HG02884 (cell line): ENCODE results near the gene NTRK3.
"Not testable (repeated sequence)": the region's sequence is repeated elsewhere in the genome, so short reads cannot be mapped to it uniquely, and the experiment has no call there.

Source experiments
- ATAC-seq: cut with Tn5 transposase; IDR thresholded peaks from one replicate; pipeline ENCODE4 v1.9.1; 2021; ENCODE audit warnings: mild to moderate bottlenecking, moderate library complexity; ENCODE audit not compliant: unreplicated experiment

Gene NTRK3

DNA sequence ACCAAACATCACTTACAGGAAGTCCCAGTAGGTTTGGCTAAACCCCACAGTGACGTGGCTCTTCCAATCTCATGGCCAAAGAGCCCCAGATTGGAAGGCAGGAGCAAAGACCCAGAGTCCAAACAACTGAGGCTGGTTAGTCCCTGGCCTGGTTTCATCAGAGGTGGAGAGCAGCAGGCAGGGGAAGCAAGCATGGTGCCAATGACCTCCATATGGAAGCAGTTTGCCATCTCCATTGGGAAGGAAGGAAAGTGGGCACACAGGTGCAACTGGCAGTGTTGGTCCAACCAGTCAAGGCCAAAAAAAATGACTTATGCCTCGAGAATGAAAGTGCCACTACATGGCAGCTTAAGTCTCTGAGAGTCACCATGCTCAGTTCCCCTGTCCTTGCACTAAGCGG, 175.9 kb downstream of the NTRK3 start:
- no peak for ATAC-seq

DNA sequence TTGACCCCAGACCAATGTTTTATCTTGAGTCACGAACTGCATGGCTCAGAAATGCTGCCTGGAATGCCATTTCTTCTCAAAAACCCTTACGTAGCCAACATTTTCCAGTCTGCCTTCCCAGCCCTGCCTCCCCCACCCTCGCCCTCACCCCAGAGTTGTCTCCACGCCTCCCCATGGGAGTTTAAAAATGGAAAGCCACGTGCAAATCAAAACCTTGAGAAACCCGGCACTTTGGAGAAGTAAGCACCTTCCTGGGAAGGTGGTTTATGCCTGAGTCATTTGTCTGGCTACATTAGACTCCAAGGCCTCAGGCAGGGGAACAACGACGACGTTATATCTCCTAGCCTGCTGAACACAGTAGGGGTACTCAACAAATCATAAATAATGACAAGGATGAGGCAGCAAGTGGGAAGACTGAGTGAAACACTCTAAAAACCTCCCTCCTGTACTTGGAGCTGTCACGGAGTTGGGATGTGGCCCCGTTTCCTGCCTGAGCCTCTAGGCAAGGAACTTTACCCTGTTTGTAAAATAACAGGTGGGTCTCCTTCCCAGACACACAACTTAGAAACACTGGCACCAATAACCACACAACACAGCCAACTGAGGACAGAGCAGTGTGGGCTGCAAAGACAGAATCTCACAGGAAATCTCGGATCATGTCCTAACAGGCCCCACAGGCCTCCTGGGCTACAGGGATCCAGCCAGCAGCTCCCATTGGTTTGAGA, 179.1 kb downstream of the NTRK3 start:
- no peak for ATAC-seq

DNA sequence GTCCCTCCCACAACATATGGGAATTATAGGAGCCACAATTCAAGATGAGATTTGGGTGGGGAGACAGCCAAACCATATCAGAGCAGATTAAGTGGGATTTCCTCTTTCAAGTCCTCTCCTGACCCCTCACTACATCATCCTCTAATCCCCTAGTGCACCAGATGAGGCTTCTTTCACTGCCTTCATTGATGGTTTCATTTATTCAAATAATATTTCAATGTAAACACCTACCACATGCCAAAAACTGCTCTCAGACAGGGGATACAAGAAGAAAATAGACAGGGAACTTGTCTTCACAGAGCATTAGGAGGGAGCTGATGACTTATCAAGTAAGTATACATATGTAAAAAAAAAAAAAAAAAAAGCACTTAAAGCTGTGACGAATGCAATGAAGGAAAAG, 180.2 kb downstream of the NTRK3 start:
- ATAC-seq = no peak

DNA sequence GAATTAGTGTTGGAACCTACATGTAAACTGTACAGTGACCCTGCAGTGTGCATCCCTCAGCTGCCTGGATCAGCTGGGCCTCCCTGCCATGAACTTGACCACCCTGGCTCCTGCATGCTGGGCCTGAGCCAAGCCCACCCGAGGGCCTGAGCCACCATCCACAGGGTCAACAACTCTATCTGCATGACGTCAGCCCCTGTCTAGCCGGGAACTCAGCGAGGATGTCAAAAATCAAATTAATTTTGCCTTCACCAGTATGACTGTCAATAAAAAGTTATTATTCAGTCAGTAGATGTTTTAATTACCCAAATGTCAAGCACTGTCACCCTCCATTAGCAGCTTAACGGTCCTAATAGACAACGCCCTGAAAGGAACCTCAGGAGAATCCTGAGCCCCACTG, 181.4 kb downstream of the NTRK3 start:
- ATAC-seq = no peak

DNA sequence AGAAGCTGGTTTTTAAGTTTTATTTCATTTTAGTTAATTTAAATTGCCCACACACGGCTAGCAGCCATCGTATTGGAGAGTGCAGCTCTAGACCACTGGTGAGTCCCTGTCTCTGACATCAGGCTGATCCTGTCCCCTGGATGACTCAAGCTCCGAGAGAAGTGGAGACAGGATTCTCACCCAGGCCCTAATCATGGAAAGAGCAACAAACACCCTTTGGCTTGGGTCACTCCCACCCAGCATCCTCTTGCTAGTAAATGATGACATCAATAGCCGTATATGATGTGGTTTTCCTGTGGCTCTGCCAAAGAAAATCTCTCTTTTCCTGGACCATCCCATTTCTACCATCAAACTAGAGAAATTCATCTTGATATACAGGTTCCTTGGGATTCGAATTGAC, 182.2 kb downstream of the NTRK3 start:
- ATAC-seq = no peak

DNA sequence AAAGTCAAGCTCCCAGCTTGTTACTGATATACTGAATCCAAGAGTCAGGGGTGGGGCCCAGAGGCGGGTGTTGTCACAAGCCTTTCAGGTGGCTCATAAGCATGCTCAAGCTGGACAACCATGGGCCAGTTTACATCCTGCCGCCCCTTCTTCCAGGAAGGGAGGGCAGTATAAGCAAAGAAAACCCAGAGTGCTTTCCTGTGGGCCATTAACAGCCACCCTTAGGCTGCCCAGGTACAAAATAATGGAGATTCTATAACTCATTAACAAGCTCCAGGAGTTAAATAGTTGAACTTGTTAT, 183.2 kb downstream of the NTRK3 start:
- no peak for ATAC-seq

DNA sequence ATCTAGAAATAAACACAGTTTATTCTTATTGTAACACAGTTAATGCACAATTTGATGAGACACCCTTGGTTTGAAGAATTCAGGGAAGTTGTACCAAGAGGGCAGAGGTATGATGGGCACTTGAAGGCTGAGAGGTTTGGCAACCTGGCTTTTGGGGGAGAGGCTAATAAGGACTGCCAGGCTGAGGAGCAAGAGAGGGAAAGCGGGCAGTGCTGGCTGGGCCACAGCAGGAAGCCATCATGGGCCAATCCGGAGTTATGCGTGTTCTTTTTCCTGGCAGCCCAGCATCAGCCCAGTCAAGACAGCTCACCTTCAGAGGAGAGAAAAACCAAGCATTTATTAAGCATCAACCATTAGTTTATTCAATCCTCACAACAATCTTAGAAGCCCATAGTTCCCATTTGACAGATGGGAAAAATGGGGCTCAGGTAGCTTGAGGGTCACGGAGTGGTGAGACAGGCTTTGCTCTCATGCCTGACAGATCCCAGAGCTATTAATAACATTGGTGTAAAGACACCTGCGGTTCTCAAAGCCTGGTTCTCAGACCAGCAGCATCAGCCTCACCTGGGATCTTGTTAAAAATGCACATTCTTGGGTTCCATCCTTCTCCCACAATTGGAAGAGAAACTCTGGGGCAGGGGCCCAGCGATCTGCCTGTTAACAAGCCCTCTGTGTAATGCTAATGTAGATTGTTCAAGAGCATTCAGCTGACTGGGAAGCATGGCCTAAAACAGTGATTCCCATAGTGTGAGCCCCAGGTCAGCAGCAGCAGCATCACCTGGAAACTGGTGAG, 183.7 kb downstream of the NTRK3 start:
- no peak for ATAC-seq

DNA sequence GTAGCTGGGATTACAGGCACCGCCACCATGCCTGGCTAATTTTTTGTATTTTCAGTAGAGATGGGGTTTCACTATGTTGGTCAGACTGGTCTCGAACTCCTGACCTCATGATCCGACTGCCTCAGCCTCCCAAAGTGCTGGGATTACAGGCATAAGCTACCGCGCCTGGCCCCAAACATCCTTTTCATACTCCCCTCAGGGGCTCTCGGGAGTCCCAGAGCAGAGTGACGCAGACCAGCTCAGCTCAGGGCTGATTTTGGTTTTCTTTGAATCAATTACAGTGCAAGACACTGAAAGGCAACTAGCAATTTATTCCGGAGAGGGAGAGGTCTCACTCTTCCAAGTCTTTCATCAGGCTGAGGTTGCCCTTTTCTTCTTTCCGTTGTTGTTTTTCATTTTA, 184.4 kb downstream of the NTRK3 start:
- ATAC-seq = not testable (repeated sequence)

DNA sequence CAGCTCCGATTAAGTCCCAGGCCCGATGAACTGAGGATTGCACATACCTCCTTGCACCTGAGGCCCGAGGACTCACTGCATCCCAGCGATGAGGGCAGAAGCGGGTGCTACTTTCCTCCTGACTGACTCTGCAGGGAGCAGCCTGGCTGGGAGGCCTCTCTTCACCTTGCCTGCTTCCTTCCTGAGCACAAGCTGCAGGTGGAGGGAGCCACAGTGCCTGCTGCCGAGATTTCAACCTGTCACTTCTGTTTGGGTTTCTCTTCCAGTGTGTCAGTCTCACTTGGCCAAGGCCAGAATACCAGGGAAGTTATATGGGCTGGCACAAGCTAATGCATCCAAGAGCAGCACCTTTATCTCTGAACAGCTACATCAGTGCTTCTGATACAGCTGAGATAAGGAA, 185.4 kb downstream of the NTRK3 start:
- no peak for ATAC-seq

DNA sequence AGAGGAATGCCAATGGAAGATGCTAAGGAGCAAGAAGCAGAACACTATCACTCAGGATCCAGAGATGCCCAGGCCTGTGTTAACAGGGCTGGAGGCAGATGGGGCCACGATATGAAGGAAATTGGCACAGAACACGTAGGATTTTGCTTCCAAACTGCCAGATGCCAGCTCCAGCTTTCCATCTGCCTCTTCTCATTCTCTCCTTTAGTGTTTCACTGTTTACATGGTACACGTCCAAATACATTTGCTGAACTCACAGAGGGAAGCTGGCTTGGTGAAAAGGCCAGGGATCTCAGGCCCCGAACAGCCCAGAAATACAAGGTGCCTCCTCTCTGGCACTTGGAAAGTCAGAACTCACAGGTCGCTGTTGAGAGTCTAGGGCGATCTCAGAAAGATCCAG, 187.0 kb downstream of the NTRK3 start:
- no peak for ATAC-seq

DNA sequence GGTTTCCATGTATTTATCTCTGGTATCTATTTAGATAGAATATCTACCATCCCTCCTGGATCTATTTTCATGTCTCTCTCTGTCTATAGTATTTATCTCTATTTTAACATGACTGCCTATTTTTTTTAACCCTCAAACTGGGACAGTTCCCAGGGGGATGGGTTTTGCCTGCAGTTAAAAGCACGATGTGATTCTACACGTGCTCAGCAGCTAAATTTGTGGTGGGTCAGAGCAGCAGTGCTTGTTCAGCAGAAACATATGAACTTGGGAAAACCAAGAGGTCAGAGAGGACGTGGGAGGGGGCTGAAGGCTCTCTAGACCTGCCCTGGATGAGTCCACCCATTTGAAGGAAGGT, 189.2 kb downstream of the NTRK3 start:
- ATAC-seq = no peak

DNA sequence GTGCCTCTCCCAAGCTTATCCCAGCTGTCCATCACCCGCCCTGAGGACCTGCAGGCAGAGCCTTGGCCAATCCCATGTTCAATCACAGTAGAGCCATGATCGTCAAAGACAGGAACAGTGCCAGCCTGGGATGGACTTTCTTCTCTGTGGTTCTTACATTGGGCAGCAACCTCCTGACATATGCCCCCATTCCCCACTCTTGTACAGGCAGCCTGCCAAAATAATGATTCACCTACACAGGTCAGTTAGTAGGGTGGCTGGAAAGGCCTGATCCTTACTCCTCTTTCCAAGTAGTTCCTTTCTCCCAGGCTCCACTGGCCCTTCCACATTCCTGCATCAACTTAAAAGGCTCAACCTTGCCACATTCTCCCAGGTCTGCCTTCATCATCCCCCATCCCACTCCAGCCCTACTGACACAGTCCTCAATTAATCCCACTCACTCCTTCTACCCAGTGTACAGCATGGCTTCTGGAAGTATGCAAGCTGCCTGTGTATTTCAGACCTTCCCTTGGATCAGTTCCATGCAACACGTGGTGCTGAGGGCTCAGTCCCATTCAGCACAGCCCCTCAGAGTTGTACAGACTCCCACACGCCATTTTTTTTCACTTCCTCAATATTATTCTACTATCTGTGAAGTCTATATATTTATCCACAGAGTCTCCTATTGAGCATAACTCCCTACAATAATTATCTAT, 189.8 kb downstream of the NTRK3 start:
- no peak for ATAC-seq

DNA sequence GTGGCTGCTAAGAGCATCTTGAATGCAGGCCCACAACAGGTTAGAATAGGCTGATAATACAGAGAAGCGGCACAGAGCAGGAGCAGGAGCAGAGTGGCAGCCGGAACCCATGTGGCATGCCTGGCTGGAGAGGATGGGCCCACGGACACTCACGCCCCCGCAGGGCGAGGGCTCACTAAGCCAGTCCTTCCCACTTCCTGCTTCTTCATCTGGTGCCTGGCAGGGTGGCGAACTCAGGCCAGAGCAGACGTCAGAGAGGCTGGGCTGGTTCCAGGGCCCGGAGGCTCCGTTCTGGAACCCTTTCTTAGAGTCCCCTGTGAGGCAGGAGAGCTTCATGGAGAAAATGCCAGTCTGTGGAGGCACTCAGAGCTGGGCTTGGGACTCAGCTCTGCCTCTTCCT, 195.1 kb downstream of the NTRK3 start:
- no peak for ATAC-seq

DNA sequence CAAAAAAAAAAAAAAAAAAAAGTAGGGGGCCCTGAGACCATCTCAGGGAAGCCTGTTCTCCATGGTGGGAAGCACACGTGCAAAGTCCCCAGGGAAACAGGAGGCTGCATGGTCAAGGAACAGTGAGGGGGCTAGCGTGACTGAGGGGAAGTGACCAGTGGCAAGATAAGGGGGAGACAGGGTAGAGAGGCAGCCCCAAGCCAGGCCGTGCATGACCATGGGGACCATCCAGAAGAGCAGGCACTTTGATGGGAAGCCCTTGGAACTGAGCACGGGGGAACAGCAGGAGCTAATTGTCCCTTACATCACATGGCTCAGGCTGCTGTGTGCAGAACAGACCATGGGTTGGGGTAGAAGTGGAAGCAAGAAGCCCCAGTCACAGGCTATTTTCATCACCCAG, 196.2 kb downstream of the NTRK3 start:
- ATAC-seq = no peak

DNA sequence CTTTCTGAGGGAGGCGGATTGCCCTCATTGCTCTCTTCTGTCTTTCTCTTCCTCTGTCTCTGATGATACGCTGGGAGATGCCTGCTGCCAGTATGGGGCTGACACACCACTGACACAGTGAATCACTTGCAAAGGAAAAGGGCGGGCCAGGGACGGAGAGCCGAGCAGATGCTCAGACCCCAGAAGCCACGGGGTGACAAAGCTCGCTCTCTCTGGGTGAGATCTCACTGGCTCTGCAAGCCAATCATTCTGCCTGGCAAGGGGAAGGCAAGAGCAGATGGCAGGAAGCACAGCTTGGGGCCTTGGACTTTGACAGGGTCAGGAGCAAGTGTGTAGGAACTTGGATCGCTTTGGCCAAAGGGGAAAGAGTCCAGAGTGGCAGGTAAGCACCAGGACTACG, 198.7 kb downstream of the NTRK3 start:
- no peak for ATAC-seq

DNA sequence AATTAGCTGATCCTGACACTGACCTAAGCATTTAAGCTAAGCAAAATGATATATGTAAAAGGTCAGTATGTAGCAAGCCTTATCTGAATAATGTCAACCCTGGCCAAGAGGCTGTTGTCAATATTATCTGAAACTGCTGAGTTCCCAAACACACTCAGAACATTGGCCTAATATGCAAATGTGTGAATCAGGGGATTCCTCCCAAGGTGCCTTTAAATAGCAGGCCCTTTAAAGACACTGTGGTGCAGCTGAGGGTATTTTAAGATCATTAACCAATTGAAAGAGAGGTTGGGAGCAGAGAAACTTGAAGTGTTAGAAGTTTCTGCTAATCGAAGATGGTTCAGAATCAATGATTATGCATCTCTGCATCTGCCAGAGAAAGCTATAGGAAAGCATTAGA, 207.0 kb downstream of the NTRK3 start:
- peak; percentile 84 for ATAC-seq

DNA sequence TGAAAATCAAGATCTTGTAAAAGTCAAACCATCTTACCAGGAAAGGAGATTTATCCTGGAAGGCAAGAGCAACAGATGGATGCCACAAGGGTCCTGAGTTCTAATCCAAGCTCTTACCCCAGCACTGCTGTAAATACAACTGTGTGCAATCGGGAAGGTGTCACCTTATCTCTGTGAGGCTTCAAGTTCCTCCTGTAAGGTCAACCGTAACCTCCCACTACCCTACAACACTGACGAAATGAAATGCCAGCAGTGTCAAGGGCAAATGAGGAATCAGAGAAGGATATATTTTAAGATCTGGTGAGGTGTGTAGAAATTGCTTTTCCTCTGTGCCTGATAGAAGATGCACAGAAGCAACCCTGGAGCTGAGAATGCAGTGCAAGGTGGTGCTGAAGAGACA, 207.8 kb downstream of the NTRK3 start:
- ATAC-seq = no peak

DNA sequence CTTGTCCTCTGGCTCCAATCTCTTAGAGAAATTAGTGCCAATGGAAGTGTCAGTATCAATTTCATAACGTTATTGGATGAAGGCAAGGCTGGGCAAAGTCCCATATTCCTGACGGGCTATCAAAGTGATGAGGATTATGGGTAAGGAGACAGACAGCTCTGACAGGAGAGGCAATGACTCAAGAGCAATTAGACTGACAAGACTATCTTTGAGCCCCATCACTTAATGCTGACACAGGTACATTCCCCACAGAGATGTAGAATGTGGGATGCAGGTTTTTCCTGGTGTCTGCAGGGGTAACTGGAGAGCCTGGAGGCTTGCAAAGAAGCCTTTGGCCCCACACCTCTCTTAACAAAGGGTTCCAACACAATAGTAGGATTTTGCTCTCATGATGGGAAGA, 208.3 kb downstream of the NTRK3 start:
- ATAC-seq = no peak

DNA sequence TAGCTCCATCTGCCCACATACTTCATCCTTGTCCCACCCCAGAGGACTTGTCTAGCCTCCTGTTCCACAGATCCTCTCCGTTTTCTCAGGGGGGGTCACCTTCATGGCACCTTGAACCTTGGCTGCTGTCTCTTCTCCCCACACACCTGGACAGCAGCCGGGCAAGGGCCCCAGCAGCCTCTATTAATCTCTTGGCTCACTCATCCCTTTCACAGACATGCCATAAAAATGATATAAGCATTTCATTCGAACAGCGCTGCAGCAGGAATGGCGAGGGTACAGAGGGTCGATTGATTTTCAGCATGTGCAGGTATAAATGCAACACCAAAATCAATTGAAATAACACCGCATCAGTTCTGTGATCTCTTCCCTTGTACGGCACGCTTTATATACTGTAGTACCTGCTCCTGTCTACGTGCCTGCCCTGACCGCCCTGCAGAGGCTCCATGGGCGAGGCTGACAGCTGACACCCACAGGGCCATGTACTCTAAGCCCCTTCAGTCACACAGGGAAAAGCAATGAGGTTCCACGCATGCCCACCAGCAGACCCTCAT, 209.9 kb downstream of the NTRK3 start:
- ATAC-seq = no peak

DNA sequence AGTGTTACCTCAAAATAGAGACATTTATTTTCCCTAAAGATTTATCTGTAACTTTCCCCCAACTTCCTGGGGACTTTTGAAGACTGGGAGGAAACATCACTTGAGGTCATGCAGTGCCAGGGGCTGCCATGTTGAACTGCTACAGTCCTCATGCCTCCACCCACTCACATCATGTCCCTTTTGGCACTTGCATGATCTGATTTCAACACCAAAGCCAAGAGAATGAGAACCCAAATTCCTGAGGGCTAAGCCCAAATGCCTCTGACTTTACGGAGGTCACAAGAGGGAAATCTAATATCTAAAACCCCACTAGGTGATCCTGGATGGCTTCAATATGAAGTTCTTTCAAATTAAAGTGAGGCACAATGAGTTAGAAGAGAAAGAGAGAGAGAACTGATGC, 213.1 kb downstream of the NTRK3 start:
- no peak for ATAC-seq

DNA sequence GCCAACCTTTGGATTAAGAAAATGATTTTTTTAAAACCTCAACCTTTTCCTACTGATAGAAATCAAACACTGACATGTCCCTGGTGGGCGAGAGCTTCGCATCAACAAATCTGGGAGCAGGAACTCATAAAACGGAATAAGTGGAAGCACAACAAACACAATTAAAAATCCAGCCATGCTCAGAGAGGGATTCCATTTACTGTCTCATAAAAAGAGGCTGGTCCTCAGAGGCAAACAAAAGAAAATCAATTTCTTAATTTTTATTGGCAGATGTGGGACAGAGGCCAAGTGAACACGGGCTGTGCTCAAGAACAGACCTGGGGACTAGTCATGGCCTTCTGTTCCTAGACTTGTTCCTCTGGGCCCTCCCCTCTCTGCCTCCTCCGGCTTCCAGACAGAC, 214.5 kb downstream of the NTRK3 start:
- no peak for ATAC-seq

DNA sequence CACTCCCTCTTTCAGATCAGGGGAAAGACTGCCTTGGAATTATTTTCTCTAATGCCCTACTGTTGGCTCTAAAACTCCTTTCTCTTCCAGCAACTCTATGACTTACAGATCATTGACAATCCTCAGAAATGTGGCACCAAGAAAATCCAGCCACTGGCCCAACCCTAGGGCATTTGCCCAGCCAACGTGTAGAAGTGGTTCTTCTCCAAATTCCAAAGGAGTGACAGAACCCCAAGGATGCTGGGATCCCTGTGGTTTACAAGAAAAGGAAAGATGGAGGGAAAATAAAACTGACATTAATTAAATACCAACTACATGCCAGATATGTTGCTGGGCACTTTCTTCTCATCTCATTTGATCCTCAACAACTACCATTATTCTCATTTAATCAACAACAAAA, 216.0 kb downstream of the NTRK3 start:
- ATAC-seq = no peak
